ENCODE data around the gene PML. TPM values are rescaled to one million over a fixed set of nuclear protein-coding genes. Genes with fewer than 3 reads are reported as not detected.

The PML gene
- polyA plus RNA-seq, 1 experiment = 14.3 TPM

DNA sequence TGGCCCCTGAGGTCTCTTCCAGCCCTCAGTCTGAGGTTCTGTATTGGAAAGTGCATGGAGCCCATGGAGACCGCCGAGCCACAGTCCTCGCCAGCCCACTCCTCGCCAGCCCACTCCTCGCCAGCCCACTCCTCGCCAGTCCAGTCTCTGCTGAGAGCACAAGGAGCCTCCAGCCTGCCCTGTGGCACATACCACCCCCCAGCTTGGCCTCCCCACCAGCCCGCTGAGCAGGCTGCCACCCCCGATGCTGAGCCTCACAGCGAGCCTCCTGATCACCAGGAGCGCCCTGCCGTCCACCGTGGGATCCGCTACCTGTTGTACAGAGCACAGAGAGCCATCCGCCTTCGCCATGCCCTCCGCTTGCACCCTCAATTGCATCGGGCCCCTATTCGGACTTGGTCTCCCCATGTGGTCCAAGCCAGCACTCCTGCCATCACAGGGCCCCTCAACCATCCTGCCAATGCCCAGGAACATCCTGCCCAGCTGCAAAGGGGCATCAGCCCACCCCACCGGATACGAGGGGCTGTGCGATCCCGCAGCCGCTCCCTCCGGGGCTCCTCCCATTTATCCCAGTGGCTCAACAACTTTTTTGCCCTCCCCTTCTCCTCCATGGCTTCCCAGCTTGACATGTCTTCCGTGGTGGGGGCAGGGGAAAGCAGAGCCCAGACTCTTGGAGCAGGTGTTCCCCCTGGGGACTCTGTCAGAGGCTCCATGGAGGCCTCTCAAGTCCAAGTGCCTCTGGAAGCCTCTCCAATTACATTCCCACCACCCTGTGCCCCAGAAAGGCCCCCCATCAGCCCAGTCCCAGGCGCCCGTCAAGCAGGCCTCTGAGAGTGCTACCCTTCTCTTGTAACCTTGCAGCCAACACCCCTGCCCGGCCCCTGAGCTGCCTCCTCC lies 40.9 kb downstream of the PML start:
- ChIA-PET POLR2A (no interaction called here), CTCF (interaction anchor here (1.1 to 7.1 kb wide), 6 partner anchors 15 to 285 kb away, joined by 3 to 119 read pairs (median 26); partner anchors contain the start of genes PML and STOML1)
- no peak overlapping the region for H3K4me3 ChIP-seq (ENCODE audit: low read depth, low read length)
- H3K36me3 ChIP-seq (ENCODE audit: control insufficient read depth, insufficient read depth, low read length) = peaks cover 43% of the 10 kb centered on the region
- TF ChIP-seq CTCF (IDR thresholded peaks at IDR 0.05; ENCODE audit: insufficient read depth, low read depth, low read length) = no peak
- no peak for DNase-seq (ENCODE audit: low read depth)
- no peaks in the 10 kb centered on the region for H3K27me3 ChIP-seq (ENCODE audit: control insufficient read depth, insufficient read depth, low read length)

- TF ChIP-seq CTCF (IDR thresholded peaks at IDR 0.05; ENCODE audit: insufficient read depth, low read depth, low read length) = peak; percentile 75
- POLR2A ChIA-PET = interaction anchor here (0.6 kb wide), 1 partner anchor 51 kb away, joined by 3 read pairs; no protein-coding TSS in a partner anchor
- CTCF ChIA-PET = interaction anchor here (0.7 to 7.1 kb wide), 19 partner anchors 7 to 284 kb away, joined by 3 to 119 read pairs (median 3); partner anchors contain the start of genes PML and STOML1
- Histone ChIP-seq H3K36me3 (ENCODE audit: control insufficient read depth, insufficient read depth, low read length) (peaks cover 41% of the 10 kb centered on the region), H3K4me3 (ENCODE audit: low read depth, low read length) (no peak overlapping the region), H3K27me3 (ENCODE audit: control insufficient read depth, insufficient read depth, low read length) (no peaks in the 10 kb centered on the region)
- DNase-seq (ENCODE audit: low read depth) = no peak
Measured at GRCh38 chr15:74036271-74037170, 42.0 kb downstream of the PML start.

- H3K36me3 ChIP-seq (ENCODE audit: control insufficient read depth, insufficient read depth, low read length) = peaks cover 39% of the 10 kb centered on the region
- CTCF ChIA-PET = interaction anchor here (0.7 to 7.1 kb wide), 21 partner anchors 8 to 163 kb away, joined by 3 to 119 read pairs (median 3); partner anchors contain the start of genes PML and STOML1
- no peak for TF ChIP-seq CTCF (IDR thresholded peaks at IDR 0.05; ENCODE audit: insufficient read depth, low read depth, low read length)
- H3K27me3 ChIP-seq (ENCODE audit: control insufficient read depth, insufficient read depth, low read length) = no peaks in the 10 kb centered on the region
- POLR2A ChIA-PET = interaction anchor here (0.6 kb wide), 2 partner anchors 52 to 405 kb away, joined by 3 to 5 read pairs; no protein-coding TSS in a partner anchor
- H3K4me3 ChIP-seq (ENCODE audit: low read depth, low read length) = no peak overlapping the region
- DNase-seq (ENCODE audit: low read depth) = no peak
Measured at GRCh38 chr15:74037171-74038117, 42.9 kb downstream of the PML start.

DNA sequence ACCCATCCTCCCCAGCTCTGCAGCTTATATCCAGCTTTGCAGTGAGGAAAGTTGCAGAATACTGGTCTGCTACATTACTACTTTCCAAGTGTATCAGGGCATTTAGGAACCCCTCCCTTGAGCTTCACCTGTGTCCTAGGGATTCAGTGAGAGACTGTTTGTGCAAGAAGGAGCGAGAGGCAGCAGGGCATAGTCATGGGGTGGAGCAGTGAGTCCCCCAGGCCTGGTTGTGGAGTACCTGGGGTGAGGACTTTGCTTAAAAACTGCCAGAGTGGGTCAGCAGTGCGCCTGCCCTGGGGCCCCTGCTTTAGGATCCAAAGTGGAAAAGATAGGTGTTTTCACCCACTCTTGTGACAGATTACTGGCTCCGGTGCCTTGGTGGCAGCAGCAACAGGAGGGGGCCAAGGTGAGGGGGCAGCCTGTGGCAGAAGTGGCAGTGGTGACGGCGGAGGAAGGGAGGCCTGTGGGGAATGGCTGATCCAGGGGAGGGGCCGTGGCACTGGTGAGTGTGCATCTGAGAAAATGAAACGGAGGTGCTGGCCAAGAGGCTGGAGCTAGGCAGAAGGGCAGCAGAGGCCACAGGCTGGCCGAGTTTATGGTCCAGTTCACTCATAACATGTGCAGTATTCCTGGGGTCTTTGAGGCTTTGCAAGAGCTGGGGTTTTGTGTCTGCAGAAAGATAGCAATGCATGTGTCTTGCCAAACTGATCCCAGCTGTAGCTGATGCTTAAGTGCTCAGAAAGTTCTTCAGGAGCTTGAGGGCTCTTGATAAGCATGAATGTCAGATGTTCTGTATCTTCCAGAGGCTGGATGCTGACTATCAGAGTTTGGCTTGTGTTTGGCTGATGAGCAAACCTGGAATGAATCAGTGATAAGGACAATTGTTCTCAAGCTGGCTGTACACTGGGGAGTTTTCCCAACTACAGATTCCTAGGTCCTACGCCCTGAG lies 44.5 kb downstream of the PML start:
- Histone ChIP-seq H3K4me3 (ENCODE audit: low read depth, low read length) (no peak overlapping the region), H3K27me3 (ENCODE audit: control insufficient read depth, insufficient read depth, low read length) (no peaks in the 10 kb centered on the region), H3K36me3 (ENCODE audit: control insufficient read depth, insufficient read depth, low read length) (peaks cover 30% of the 10 kb centered on the region)
- no peak for DNase-seq (ENCODE audit: low read depth)
- ChIA-PET POLR2A (interaction anchor here (1.0 kb wide), 1 partner anchor 56 kb away, joined by 3 read pairs; no protein-coding TSS in a partner anchor), CTCF (interaction anchor here (0.5 to 7.1 kb wide), 11 partner anchors 10 to 103 kb away, joined by 3 to 119 read pairs (median 10); partner anchors contain the start of genes PML and STOML1)
- no peak for TF ChIP-seq CTCF (IDR thresholded peaks at IDR 0.05; ENCODE audit: insufficient read depth, low read depth, low read length)
